ENCODE results near the gene TFF3.

DNA sequence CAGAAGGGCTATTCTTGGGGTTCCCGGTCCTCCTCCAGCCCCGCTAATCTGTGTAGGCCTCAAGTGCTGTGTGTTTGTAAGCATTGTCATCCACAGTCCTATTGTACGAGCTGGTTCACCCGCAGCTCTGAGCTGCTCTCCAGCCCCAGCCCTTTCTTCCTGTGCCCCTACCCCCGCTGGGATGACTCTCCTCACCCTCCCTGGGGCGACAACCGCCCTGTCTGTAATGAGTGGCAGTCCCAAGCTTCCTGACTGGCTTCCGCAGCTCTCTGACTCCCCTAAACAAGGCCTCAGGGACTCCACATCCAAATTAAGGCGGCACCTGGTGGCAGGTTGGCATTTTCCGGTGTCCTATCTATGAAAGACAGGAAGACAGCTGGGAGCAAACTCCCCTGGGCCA lies 45.8 kb downstream of the TFF3 start:
- no peak for TF ChIP-seq BHLHE40 (IDR thresholded peaks at IDR 0.05; ENCODE audit: borderline replicate concordance)
- TF ChIP-seq ARNT (IDR thresholded peaks at IDR 0.05): no peak
- TF ChIP-seq SUZ12 (IDR thresholded peaks at IDR 0.05): no peak
- no peak for TF ChIP-seq SP1 (IDR thresholded peaks at IDR 0.05)
- no peak for TF ChIP-seq ELF4 (IDR thresholded peaks at IDR 0.05)

All from HEK293T (cell line).